Ovary (tissue), 3 donors: Measurements from ENCODE around the gene BCL2L14.
"Not testable (repeated sequence)": the region's sequence is repeated elsewhere in the genome, so short reads cannot be mapped to it uniquely, and the experiment has no call there.

ENCODE experiments used
- EP300 ChIP-seq: sonication (generic); formaldehyde crosslinking; IDR thresholded peaks from one replicate; pipeline ENCODE4 v1.6.1; 2017; ENCODE audit warnings: antibody characterized with exemption
- POLR2A ChIP-seq: fragments of 450-650 bp; IDR thresholded peaks from one replicate; pipeline ENCODE4 v1.6.1; 2017; ENCODE audit warnings: antibody characterized with exemption, mild to moderate bottlenecking, moderate library complexity
- TF ChIP-seq, protein P1 (sequence below), 3 donors: fragments of 450-650 bp in 2 of 3; fragments of 200-600 bp in 1 of 3; IDR thresholded peaks; one replicate each; pipeline versions ENCODE4 v1.5.1 to v1.8.0; 2016 to 2022; ENCODE audit warnings: antibody characterized with exemption in 3 of 3, mild to moderate bottlenecking in 1 of 3
- donor health status: DM: no; HTN: no; CAD: no.

DNA sequence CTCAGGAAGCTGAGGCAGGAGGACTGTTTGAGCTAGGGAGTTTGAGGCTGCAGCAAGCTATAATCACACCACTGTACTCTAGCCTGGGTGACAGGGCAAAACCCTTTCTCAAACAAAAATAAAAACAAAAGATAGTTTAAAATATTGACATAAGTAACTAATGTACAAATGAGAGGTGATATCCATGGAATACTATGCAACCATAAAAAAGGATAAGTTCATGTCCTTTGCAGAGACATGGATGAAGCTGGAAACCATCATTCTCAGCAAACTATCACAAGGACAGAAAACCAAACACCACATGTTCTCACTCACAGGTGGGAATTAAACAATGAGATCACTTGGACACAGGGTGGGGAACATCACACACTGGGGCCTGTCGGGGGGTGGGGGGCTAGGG lies 73.8 kb downstream of the BCL2L14 start:
- TF ChIP-seq, protein P1, sequence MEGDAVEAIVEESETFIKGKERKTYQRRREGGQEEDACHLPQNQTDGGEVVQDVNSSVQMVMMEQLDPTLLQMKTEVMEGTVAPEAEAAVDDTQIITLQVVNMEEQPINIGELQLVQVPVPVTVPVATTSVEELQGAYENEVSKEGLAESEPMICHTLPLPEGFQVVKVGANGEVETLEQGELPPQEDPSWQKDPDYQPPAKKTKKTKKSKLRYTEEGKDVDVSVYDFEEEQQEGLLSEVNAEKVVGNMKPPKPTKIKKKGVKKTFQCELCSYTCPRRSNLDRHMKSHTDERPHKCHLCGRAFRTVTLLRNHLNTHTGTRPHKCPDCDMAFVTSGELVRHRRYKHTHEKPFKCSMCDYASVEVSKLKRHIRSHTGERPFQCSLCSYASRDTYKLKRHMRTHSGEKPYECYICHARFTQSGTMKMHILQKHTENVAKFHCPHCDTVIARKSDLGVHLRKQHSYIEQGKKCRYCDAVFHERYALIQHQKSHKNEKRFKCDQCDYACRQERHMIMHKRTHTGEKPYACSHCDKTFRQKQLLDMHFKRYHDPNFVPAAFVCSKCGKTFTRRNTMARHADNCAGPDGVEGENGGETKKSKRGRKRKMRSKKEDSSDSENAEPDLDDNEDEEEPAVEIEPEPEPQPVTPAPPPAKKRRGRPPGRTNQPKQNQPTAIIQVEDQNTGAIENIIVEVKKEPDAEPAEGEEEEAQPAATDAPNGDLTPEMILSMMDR (IDR thresholded peaks at IDR 0.05), result not testable (repeated sequence)
- TF ChIP-seq POLR2A, EP300: not testable (repeated sequence)
